SIG-M5 (cell line): ENCODE results near the gene WDFY4.

ENCODE experiments used
- DNase-seq: peaks from one replicate; lab custom pipeline; 2025; lab: John Stamatoyannopoulos, UW

Gene WDFY4

GRCh38 chr10:49024484-49024883 lies 339.8 kb downstream of the WDFY4 start:
- no peak for DNase-seq

GRCh38 chr10:49025347-49025983 lies 340.8 kb downstream of the WDFY4 start:
- DNase-seq = no peak

- no peak for DNase-seq
Observed at GRCh38 chr10:49028639-49029038, 344.0 kb downstream of the WDFY4 start.

GRCh38 chr10:49029666-49030065 lies 345.0 kb downstream of the WDFY4 start:
- no peak for DNase-seq
